ENCODE results near the gene PRKD1. TPM values are rescaled to one million over a fixed set of nuclear protein-coding genes. Genes with fewer than 3 reads are reported as not detected.
"Not testable (repeated sequence)": the region's sequence is repeated elsewhere in the genome, so short reads cannot be mapped to it uniquely, and the experiment has no call there.

PRKD1 gene
- total RNA-seq, 4 donors from 2014 or later: 27.4 to 30.9 (median 29.7) TPM

DNA sequence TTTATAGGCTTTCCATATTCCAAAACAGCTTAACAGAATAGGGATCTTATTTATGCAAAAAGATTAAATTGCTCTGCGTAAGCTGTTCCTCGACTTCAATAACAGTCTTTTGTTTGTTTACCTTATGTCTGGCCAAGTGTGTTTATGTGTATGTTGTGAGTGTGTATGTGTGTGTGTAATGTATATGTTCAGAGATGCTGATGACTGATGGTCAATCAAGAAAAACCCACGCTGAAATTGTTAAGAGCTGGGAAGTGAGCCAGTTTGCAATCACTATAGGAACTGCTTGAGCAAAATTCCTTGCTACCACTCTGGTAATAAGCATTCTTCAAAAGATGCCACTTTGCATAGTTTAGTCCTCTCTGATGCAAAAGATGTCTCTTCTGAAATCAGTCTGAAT is 59.6 kb downstream of the PRKD1 start:
- H3K4me1 ChIP-seq: no peaks in the 10 kb centered on the region
- DNase-seq (ENCODE audit: low spot score in 2 of 2): no peak
- TF ChIP-seq, protein P1, sequence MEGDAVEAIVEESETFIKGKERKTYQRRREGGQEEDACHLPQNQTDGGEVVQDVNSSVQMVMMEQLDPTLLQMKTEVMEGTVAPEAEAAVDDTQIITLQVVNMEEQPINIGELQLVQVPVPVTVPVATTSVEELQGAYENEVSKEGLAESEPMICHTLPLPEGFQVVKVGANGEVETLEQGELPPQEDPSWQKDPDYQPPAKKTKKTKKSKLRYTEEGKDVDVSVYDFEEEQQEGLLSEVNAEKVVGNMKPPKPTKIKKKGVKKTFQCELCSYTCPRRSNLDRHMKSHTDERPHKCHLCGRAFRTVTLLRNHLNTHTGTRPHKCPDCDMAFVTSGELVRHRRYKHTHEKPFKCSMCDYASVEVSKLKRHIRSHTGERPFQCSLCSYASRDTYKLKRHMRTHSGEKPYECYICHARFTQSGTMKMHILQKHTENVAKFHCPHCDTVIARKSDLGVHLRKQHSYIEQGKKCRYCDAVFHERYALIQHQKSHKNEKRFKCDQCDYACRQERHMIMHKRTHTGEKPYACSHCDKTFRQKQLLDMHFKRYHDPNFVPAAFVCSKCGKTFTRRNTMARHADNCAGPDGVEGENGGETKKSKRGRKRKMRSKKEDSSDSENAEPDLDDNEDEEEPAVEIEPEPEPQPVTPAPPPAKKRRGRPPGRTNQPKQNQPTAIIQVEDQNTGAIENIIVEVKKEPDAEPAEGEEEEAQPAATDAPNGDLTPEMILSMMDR (IDR thresholded peaks at IDR 0.05): no peak
- TF ChIP-seq POLR2A (IDR thresholded peaks at IDR 0.05): no peak
- TF ChIP-seq EP300 (IDR thresholded peaks at IDR 0.05): no peak
- H3K27ac ChIP-seq: no peak overlapping the region
- H3K9me3 ChIP-seq: no peaks in the 10 kb centered on the region
- 40 to 46% methylated on average over 3 of the region's 3 CpGs for WGBS, 2 donors
- H3K27me3 ChIP-seq: no peaks in the 10 kb centered on the region
- no peak overlapping the region for H3K4me3 ChIP-seq
- no peaks in the 10 kb centered on the region for H3K36me3 ChIP-seq

DNA sequence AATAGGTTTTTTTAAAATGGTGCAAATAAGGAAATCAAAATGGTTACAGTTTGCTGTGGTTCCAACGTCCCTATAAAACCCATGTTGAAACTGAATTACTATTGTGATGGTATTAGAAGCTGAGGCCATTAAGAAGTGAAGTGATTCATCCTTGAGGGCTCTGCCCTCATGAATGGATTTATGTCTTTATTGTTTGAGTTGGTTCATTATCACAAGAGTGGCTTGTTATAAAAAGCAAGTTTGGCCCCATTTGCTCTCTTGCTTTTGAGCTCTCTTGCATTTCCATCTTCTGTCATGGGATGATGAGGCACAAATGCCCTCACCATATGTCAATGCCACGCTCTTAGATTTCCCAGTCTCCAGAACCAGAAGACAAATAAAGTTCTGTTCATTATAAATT is 62.3 kb downstream of the PRKD1 start:
- peaks cover 0 to 4% (median 0%) of the 10 kb centered on the region in 4 donors for H3K4me1 ChIP-seq
- H3K4me3 ChIP-seq: no peak overlapping the region
- no peak for TF ChIP-seq EP300 (IDR thresholded peaks at IDR 0.05)
- TF ChIP-seq, protein P1 (IDR thresholded peaks at IDR 0.05): no peak
- TF ChIP-seq POLR2A (IDR thresholded peaks at IDR 0.05): no peak
- no peak for DNase-seq (ENCODE audit: low spot score in 2 of 2)
- 57 to 64% methylated on average over 2 of the region's 2 CpGs for WGBS, 2 donors
- H3K9me3 ChIP-seq: no peaks in the 10 kb centered on the region
- no peaks in the 10 kb centered on the region for H3K36me3 ChIP-seq
- no peaks in the 10 kb centered on the region for H3K27me3 ChIP-seq
- no peak overlapping the region for H3K27ac ChIP-seq

DNA sequence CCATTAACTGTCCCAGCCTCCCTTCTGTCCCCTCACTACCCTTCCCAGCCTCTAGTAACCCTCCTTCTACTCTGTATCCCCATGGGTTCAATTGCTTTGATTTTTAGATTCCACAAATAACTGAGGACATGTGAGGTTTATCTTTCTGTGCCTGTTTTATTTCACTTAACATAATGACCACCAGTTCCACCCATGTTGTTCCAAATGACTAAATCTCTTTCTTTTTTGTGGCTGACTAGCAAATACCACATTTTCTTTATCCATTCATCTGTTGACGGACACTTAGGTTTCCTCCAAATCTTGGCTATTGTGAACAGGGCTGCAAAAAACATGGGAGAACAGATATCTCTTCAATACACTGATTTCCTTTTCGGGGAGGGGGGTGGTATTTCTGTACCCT is 65.7 kb downstream of the PRKD1 start:
- no peak for TF ChIP-seq POLR2A (IDR thresholded peaks at IDR 0.05)
- no peak for TF ChIP-seq EP300 (IDR thresholded peaks at IDR 0.05)
- TF ChIP-seq, protein P1 (IDR thresholded peaks at IDR 0.05): no peak
- no peak for DNase-seq (ENCODE audit: low spot score in 2 of 2)
- WGBS, 2 donors: 59 to 63% methylated on average over 2 of the region's 2 CpGs

DNA sequence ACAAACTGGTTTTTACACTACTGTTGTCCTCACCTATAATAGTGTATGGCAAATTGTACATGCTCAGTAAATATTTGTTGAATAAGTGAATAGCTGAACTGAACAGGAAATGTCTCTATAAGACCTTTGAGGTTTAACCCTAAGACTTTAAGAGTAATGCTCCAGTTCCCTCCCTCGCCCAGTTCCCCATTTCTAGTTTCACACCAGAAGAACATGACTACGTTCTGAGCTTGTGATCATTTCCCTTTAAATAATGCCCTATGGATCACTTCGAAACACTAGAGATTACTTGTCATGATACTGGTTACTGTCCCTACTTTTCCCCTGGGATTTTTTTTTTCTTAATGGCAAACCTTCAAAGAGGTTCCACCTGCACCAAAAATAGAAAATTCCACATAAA is 69.3 kb downstream of the PRKD1 start:
- H3K27me3 ChIP-seq: no peaks in the 10 kb centered on the region
- H3K36me3 ChIP-seq: no peaks in the 10 kb centered on the region
- DNase-seq (ENCODE audit: low spot score in 2 of 2): no peak
- peaks cover 0 to 8% (median 0%) of the 10 kb centered on the region in 4 donors for H3K9me3 ChIP-seq
- no peak overlapping the region for H3K4me3 ChIP-seq
- TF ChIP-seq EP300 (IDR thresholded peaks at IDR 0.05): no peak
- TF ChIP-seq, protein P1 (IDR thresholded peaks at IDR 0.05): no peak
- TF ChIP-seq POLR2A (IDR thresholded peaks at IDR 0.05): no peak
- no peak overlapping the region for H3K27ac ChIP-seq
- 85% methylated on average over 3 of the region's 3 CpGs for WGBS, 2 donors
- peaks cover 0 to 4% (median 0%) of the 10 kb centered on the region in 4 donors for H3K4me1 ChIP-seq

More for the DNA sequence above, 65.7 kb downstream of the PRKD1 start:
- Histone ChIP-seq H3K36me3 (no peaks in the 10 kb centered on the region), H3K27ac (no peak overlapping the region), H3K4me1 (peaks cover 0 to 4% (median 0%) of the 10 kb centered on the region in 4 donors), H3K4me3 (no peak overlapping the region), H3K9me3 (no peaks in the 10 kb centered on the region), H3K27me3 (no peaks in the 10 kb centered on the region)

DNA sequence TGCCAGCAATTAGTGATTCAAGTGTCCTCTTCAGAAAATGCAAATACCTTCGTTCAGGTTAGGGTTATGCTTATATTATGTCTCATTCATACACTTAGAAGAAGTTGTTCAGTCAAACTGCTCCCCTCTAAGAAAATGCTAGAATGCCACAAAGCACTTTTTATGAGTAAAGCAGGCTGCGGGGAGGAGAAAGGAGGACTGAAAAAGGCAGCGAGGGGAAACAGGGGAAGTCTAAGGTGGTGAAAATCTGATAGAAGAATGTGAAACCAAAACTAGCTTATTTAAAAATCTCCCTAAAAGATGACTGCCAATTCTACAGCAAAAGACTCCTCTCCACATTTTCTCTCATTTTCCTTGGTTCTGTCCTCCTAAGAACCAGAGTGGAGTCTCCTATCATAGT is 70.1 kb downstream of the PRKD1 start:
- TF ChIP-seq POLR2A (IDR thresholded peaks at IDR 0.05): no peak
- 64 to 97% methylated on average over 3 of the region's 3 CpGs for WGBS, 2 donors
- H3K4me1 ChIP-seq: peaks cover 0 to 4% (median 0%) of the 10 kb centered on the region in 4 donors
- H3K9me3 ChIP-seq: peaks cover 0 to 9% (median 0%) of the 10 kb centered on the region in 4 donors
- no peak overlapping the region for H3K4me3 ChIP-seq
- no peaks in the 10 kb centered on the region for H3K27me3 ChIP-seq
- H3K36me3 ChIP-seq: no peaks in the 10 kb centered on the region
- H3K27ac ChIP-seq: no peak overlapping the region
- no peak for DNase-seq (ENCODE audit: low spot score in 2 of 2)

DNA sequence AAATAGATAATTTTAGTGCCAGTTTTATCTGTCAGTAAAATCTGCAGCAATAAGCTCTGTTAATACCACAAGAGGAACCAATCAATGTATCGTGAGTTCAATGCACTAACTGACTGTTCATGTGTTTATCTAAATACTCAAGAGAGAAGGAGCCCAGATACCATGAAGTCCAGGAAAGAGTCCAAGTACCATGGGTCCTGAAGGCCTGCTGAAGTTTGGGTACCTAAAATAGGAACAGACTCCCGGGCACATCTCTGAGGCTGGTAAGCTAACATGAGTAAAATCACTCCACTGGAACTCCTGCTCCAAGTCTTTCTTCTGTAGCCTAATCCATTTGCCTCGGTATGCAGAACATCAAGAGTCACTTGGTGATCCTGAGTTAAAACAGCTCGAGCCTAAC is 71.1 kb downstream of the PRKD1 start:
- H3K27me3 ChIP-seq: no peaks in the 10 kb centered on the region
- WGBS, 2 donors: 89% methylated on average over 4 of the region's 4 CpGs
- H3K4me1 ChIP-seq: no peaks in the 10 kb centered on the region
- H3K27ac ChIP-seq: no peak overlapping the region
- no peak for TF ChIP-seq POLR2A (IDR thresholded peaks at IDR 0.05)
- TF ChIP-seq, protein P1 (IDR thresholded peaks at IDR 0.05): no peak
- TF ChIP-seq EP300 (IDR thresholded peaks at IDR 0.05): no peak
- DNase-seq (ENCODE audit: low spot score in 2 of 2): no peak
- H3K4me3 ChIP-seq: no peak overlapping the region
- H3K9me3 ChIP-seq: peaks cover 0 to 18% (median 1%) of the 10 kb centered on the region in 4 donors
- no peaks in the 10 kb centered on the region for H3K36me3 ChIP-seq

DNA sequence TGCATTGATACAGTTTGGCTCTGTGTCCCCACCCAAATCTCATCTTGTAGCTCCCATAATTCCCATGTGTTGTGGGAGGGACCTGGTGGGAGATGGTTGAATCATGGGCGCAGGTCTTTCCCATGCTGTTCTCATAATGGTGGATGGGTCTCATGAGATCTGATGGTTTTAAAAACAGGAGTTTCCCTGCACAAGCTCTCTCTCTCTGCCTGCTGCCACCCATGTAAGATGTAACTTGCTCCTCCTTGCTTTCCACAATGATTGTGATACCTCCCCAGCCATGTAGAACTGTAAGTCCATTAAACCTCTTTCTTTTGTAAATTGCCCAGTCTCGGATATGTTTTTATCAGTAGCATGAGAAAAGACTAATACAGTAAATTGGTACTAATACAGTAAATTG is 74.0 kb downstream of the PRKD1 start:
- H3K27me3 ChIP-seq: not testable (repeated sequence)

More for the DNA sequence above, 74.0 kb downstream of the PRKD1 start:
- 97 to 99% methylated on average over 2 of the region's 2 CpGs for WGBS, 2 donors
- not testable (repeated sequence) for H3K27ac ChIP-seq; H3K4me3 ChIP-seq; H3K36me3 ChIP-seq; DNase-seq (ENCODE audit: low spot score in 2 of 2); H3K4me1 ChIP-seq
- peaks cover 0 to 18% (median 1%) of the 10 kb centered on the region in 4 donors for H3K9me3 ChIP-seq

Measured in tibial nerve (tissue), 4 donors.